IMR-90 (cell line): ENCODE results near the gene FAM193B. TPM values are rescaled to one million over a fixed set of nuclear protein-coding genes. Genes with fewer than 3 reads are reported as not detected.

ENCODE experiments used
- ATAC-seq: fragments of 200-7000 bp; cut with Tn5 transposase; 2 replicates; pipeline ENCODE4 v1.9.1; 2020; ENCODE audit warnings: low read depth, mild to moderate bottlenecking, moderate library complexity
- BruUV-seq: library from RNA; stranded (reverse); fragments of 400-500 nt; replicated peaks from 2 replicates; lab custom pipeline; 2021; lab: Mats Ljungman, UMichigan
- CTCF ChIA-PET: fragments of 300-600 bp; formaldehyde crosslinking; extraction: SDS; loops from one replicate; lab custom pipeline; 2021; ENCODE audit warnings: antibody characterized with exemption; lab: Yijun Ruan, JAX
- POLR2A ChIA-PET: fragments of 300-600 bp; sonication (Branson Sonifier 250); formaldehyde crosslinking; loops from one replicate; lab custom pipeline; 2022; ENCODE audit warnings: antibody characterized with exemption; ENCODE audit not compliant: unreplicated experiment; lab: Charles Lee
- DNase-seq: peaks from one replicate; pipeline ENCODE4 v3.0.0; 2013
- H2AFZ ChIP-seq: replicated peaks from 2 replicates; pipeline ENCODE3; 2013; ENCODE audit warnings: low read length, mild to moderate bottlenecking; ENCODE audit not compliant: poor library complexity
- H2AK5ac ChIP-seq: 2 replicates; pipeline ENCODE4 v1.6.1; 2013; ENCODE audit warnings: low read depth, low read length, inconsistent platforms
- H2AK9ac ChIP-seq: replicated peaks from 2 replicates; pipeline ENCODE3; 2013; ENCODE audit warnings: mild to moderate bottlenecking, low read depth, low read length, moderate library complexity; ENCODE audit not compliant: poor library complexity
- H2BK120ac ChIP-seq: 2 replicates; pipeline ENCODE4 v1.6.1; 2013; ENCODE audit warnings: low read depth, low read length, inconsistent platforms
- H2BK15ac ChIP-seq: 3 replicates; pipeline ENCODE4 v1.6.1; 2013; ENCODE audit warnings: low read depth, low read length, inconsistent platforms
- H2BK20ac ChIP-seq: 2 replicates; pipeline ENCODE4 v1.6.1; 2013; ENCODE audit warnings: low read depth, mild to moderate bottlenecking, inconsistent platforms, low read length, moderate library complexity
- H2BK5ac ChIP-seq: 2 replicates; pipeline ENCODE4 v1.6.1; 2013; ENCODE audit warnings: mild to moderate bottlenecking, low read depth, low read length, inconsistent platforms; ENCODE audit not compliant: poor library complexity, severe bottlenecking
- H3K14ac ChIP-seq: replicated peaks from 2 replicates; pipeline ENCODE4 v1.6.1; 2013; ENCODE audit warnings: low read depth, low read length, inconsistent platforms
- H3K18ac ChIP-seq: 2 replicates; pipeline ENCODE4 v1.6.1; 2013; ENCODE audit warnings: low read depth, low read length, control low read depth
- H3K23ac ChIP-seq: 2 replicates; pipeline ENCODE4 v1.6.1; 2013; ENCODE audit warnings: low read depth, low read length, inconsistent platforms
- H3K27ac ChIP-seq: 2 replicates; pipeline ENCODE4 v1.5.1; 2013; ENCODE audit warnings: mild to moderate bottlenecking, control low read depth, low read length; ENCODE audit not compliant: insufficient read depth
- H3K27me3 ChIP-seq: 2 replicates; pipeline ENCODE4 v1.6.1; 2013; ENCODE audit warnings: low read length; ENCODE audit not compliant: control insufficient read depth, insufficient read depth
- H3K36me3 ChIP-seq: 2 replicates; pipeline ENCODE4 v1.6.1; 2013; ENCODE audit warnings: low read length, mixed read lengths; ENCODE audit not compliant: control insufficient read depth, insufficient read depth
- H3K4ac ChIP-seq: 2 replicates; pipeline ENCODE4 v1.6.1; 2013; ENCODE audit warnings: low read depth, low read length, inconsistent platforms
- H3K4me1 ChIP-seq: 2 replicates; pipeline ENCODE4 v1.6.1; 2013; ENCODE audit warnings: low read length, mixed read lengths; ENCODE audit not compliant: control insufficient read depth, insufficient read depth
- H3K4me2 ChIP-seq: 2 replicates; pipeline ENCODE4 v1.6.1; 2013; ENCODE audit warnings: low read depth, mild to moderate bottlenecking, control low read depth, low read length, moderate library complexity
- H3K4me3 ChIP-seq: 2 replicates; pipeline ENCODE4 v1.5.1; 2013; ENCODE audit warnings: low read depth, mild to moderate bottlenecking, control low read depth, low read length, moderate library complexity; ENCODE audit not compliant: insufficient read depth
- H3K56ac ChIP-seq: 2 replicates; pipeline ENCODE4 v1.6.1; 2013; ENCODE audit warnings: low read length, inconsistent platforms; ENCODE audit not compliant: insufficient read depth; ENCODE audit errors: extremely low read depth
- H3K79me1 ChIP-seq, 2 experiments: 2 replicates each; pipeline ENCODE4 v1.6.1; 2013; ENCODE audit warnings: low read length in 2 of 2, inconsistent platforms in 1 of 2, low read depth in 1 of 2
- H3K9ac ChIP-seq: 2 replicates; pipeline ENCODE4 v1.6.1; 2013; ENCODE audit warnings: low read depth, low read length, control low read depth
- H3K9me1 ChIP-seq: 2 replicates; pipeline ENCODE4 v1.6.1; 2013; ENCODE audit warnings: low read length, inconsistent platforms; ENCODE audit not compliant: insufficient read depth
- H3K9me3 ChIP-seq: 2 replicates; pipeline ENCODE4 v1.6.1; 2013; ENCODE audit warnings: low read length; ENCODE audit not compliant: control insufficient read depth, insufficient read depth
- H4K20me1 ChIP-seq: 2 replicates; pipeline ENCODE4 v1.6.1; 2013; ENCODE audit warnings: low read length, inconsistent platforms; ENCODE audit not compliant: insufficient read depth
- H4K5ac ChIP-seq: 2 replicates; pipeline ENCODE4 v1.6.1; 2013; ENCODE audit warnings: mild to moderate bottlenecking, low read depth, low read length, control low read depth
- H4K8ac ChIP-seq, 2 experiments: 2 replicates each; pipeline ENCODE4 v1.6.1; 2013; ENCODE audit warnings: low read depth in 2 of 2, low read length in 2 of 2, control low read depth in 1 of 2, inconsistent platforms in 1 of 2
- H4K91ac ChIP-seq: 2 replicates; pipeline ENCODE4 v1.6.1; 2013; ENCODE audit warnings: low read depth, low read length, inconsistent platforms; ENCODE audit not compliant: insufficient read depth
- BHLHE40 ChIP-seq: fragments of 150-350 bp; IDR thresholded peaks from 2 replicates; pipeline ENCODE4 v1.6.1; 2016; ENCODE audit warnings: mild to moderate bottlenecking, low read depth, low read length
- CEBPB ChIP-seq: IDR thresholded peaks from 2 replicates; pipeline ENCODE4 v1.6.1; 2012; ENCODE audit warnings: low read depth, low read length, improper control_type of control experiment
- CHD1 ChIP-seq: IDR thresholded peaks from 2 replicates; pipeline ENCODE4 v1.6.1; 2012; ENCODE audit warnings: low read depth, low read length, improper control_type of control experiment
- CTCF ChIP-seq: conservative IDR thresholded peaks from 2 replicates; pipeline ENCODE4 v1.5.1; 2012; ENCODE audit warnings: mild to moderate bottlenecking, low read depth, low read length, improper control_type of control experiment
- ELK1 ChIP-seq: fragments of 150-350 bp; IDR thresholded peaks from 2 replicates; pipeline ENCODE4 v1.6.1; 2016; ENCODE audit warnings: low read depth, mild to moderate bottlenecking, low read length, moderate library complexity, borderline replicate concordance
- FOS ChIP-seq: fragments of 150-350 bp; IDR thresholded peaks from 2 replicates; pipeline ENCODE4 v1.6.1; 2016; ENCODE audit warnings: low read depth, low read length
- MAFK ChIP-seq: IDR thresholded peaks from 2 replicates; pipeline ENCODE4 v1.6.1; 2012; ENCODE audit warnings: low read depth, low read length, improper control_type of control experiment
- MAZ ChIP-seq: IDR thresholded peaks from 2 replicates; pipeline ENCODE4 v1.6.1; 2012; ENCODE audit warnings: low read depth, mild to moderate bottlenecking, low read length, improper control_type of control experiment, moderate library complexity, borderline replicate concordance
- MXI1 ChIP-seq: IDR thresholded peaks from 2 replicates; pipeline ENCODE4 v1.6.1; 2012; ENCODE audit warnings: low read depth, mild to moderate bottlenecking, low read length, moderate library complexity, borderline replicate concordance
- NFE2L2 ChIP-seq: fragments of 150-350 bp; IDR thresholded peaks from 2 replicates; pipeline ENCODE4 v1.6.1; 2016; ENCODE audit warnings: low read depth, mild to moderate bottlenecking, low read length
- POLR2A ChIP-seq: IDR thresholded peaks from 2 replicates; pipeline ENCODE4 v1.6.1; 2012; ENCODE audit warnings: mild to moderate bottlenecking, low read depth, low read length
- RAD21 ChIP-seq: IDR thresholded peaks from 2 replicates; pipeline ENCODE4 v1.6.1; 2012; ENCODE audit warnings: low read length, improper control_type of control experiment
- RCOR1 ChIP-seq: IDR thresholded peaks from 2 replicates; pipeline ENCODE4 v1.6.1; 2012; ENCODE audit warnings: mild to moderate bottlenecking, low read length, improper control_type of control experiment; ENCODE audit not compliant: insufficient replicate concordance
- RFX5 ChIP-seq: IDR thresholded peaks from 2 replicates; pipeline ENCODE4 v1.8.0; 2012; ENCODE audit warnings: low read depth, mild to moderate bottlenecking, low read length, moderate library complexity
- SMC3 ChIP-seq: fragments of 150-350 bp; IDR thresholded peaks from 2 replicates; pipeline ENCODE4 v1.6.1; 2016; ENCODE audit warnings: low read depth, mild to moderate bottlenecking, antibody characterized with exemption, low read length, moderate library complexity
- USF2 ChIP-seq: fragments of 150-350 bp; IDR thresholded peaks from 2 replicates; pipeline ENCODE4 v1.6.1; 2017; ENCODE audit warnings: mild to moderate bottlenecking, antibody characterized with exemption, low read length, low read depth
- WGBS, 2 experiments: methylation state at CpG; one replicate each; pipeline versions ENCODE4 v1.1.5 to v1.1.7; 2013; ENCODE audit warnings: missing lambda C conversion rate in 2 of 2; ENCODE audit not compliant: insufficient read length in 1 of 2; ENCODE audit errors: extremely low coverage in 2 of 2; 5-methylcytosine and 5-hydroxymethylcytosine counted together
- dilution Hi-C: fragments of 300-500 bp; cut with HindIII; formaldehyde crosslinking; loops from one replicate; pipeline ENCODE4 v1.14.3; 2018; ENCODE audit warnings: low sequenced_read_pairs; ENCODE audit not compliant: unreplicated experiment
- in situ Hi-C: fragments of 300-500 bp; cut with MboI; formaldehyde crosslinking; loops from 3 replicates; pipeline ENCODE4 v1.14.3; 2019; ENCODE audit warnings: low sequenced_read_pairs, inconsistent platforms, mixed read lengths
- intact Hi-C: fragments of 100-400 bp; cut with micrococcal nuclease; formaldehyde crosslinking; loops from 2 replicates; pipeline ENCODE4 v1.10.0; 2022
- polyA plus RNA-seq, 3 experiments: library from polyadenylated mRNA; depleted of rRNA; stranded (reverse); fragments of >200 nt; gene quantifications; 2 replicates each; pipeline ENCODE4 v1.2.3, GENCODE V29; 2012; ENCODE audit warnings: low replicate concordance in 1 of 3
- total RNA-seq: library from RNA; depleted of rRNA; stranded (reverse); fragments of >200 nt; gene quantifications from 2 replicates; pipeline ENCODE4 v1.2.3, GENCODE V29; 2012

The FAM193B gene
- total and polyA plus RNA-seq, 2 of the 4 experiments (the other 2 are of a cell fraction), result 9.5 to 52.2 TPM

GRCh38 chr5:177491429-177491945 is 62.9 kb downstream of the FAM193B start:
- H3K79me1 ChIP-seq, result peaks cover 37 to 82% of the 10 kb centered on the region in 2 experiments
- ATAC-seq (peak; percentile 2; the same call in 1 of the 2 replicates), DNase-seq (no peak)
- H4K91ac ChIP-seq, result no peak overlapping the region
- BruUV-seq, result no TSS peak
- no peak overlapping the region for H2BK120ac ChIP-seq
- in situ Hi-C loops (no loop called here), dilution Hi-C loops (no loop called here), intact Hi-C loops (no loop called here)
- 77% methylated on average over 13 of the region's 43 CpGs; no CpG with 5 or more reads in 1 of the 2 experiments for WGBS, 2 experiments
- no peak overlapping the region for H4K5ac ChIP-seq
- H2BK5ac ChIP-seq, result no peak overlapping the region
- no peak overlapping the region for H4K8ac ChIP-seq
- no peak overlapping the region for H2BK20ac ChIP-seq
- no peaks in the 10 kb centered on the region for H3K27me3 ChIP-seq
- H3K9me3 ChIP-seq, result no peaks in the 10 kb centered on the region
- no peak overlapping the region for H3K18ac ChIP-seq
- H2AK5ac ChIP-seq, result no peak overlapping the region
- H3K4ac ChIP-seq, result no peak overlapping the region
- H3K27ac ChIP-seq, result no peak overlapping the region
- H3K36me3 ChIP-seq, result peaks cover 81% of the 10 kb centered on the region
- no peak overlapping the region for H3K9ac ChIP-seq
- peak overlapping the region; percentile 82 for H2AK9ac ChIP-seq
- TF ChIP-seq RFX5 (no peak), RAD21 (peak; percentile 55), SMC3 (peak; percentile 58), MXI1 (no peak), NFE2L2 (no peak), MAZ (peak; percentile 78), POLR2A (no peak), CHD1 (no peak), RCOR1 (no peak), FOS (no peak), BHLHE40 (no peak), ELK1 (no peak), CEBPB (no peak), CTCF (peak; percentile 84), USF2 (no peak), MAFK (no peak)
- no peak overlapping the region for H3K23ac ChIP-seq
- H3K56ac ChIP-seq, result no peak overlapping the region
- ChIA-PET POLR2A (interaction anchor here (0.6 kb wide), 1 partner anchor 39 kb away, joined by 3 read pairs; no protein-coding TSS in a partner anchor), CTCF (no interaction called here)
- H3K9me1 ChIP-seq, result peaks cover 9% of the 10 kb centered on the region
- H3K14ac ChIP-seq, result no peak overlapping the region
- peaks cover 95% of the 10 kb centered on the region for H4K20me1 ChIP-seq
- H3K4me3 ChIP-seq, result no peak overlapping the region
- no peak overlapping the region for H3K4me2 ChIP-seq
- peaks cover 25% of the 10 kb centered on the region for H3K4me1 ChIP-seq
- H2AFZ ChIP-seq, result no peak overlapping the region
- no peak overlapping the region for H2BK15ac ChIP-seq
